K562 (cell line): ENCODE results near the gene SFRP5. TPM values are rescaled to one million over a fixed set of nuclear protein-coding genes. Genes with fewer than 3 reads are reported as not detected.

Experiments
- ATAC-seq: fragments of 200-7000 bp; cut with Tn5 transposase; 3 replicates; pipeline ENCODE4 v1.9.1; 2020; ENCODE audit warnings: moderate library complexity
- BruUV-seq: library from RNA; stranded (reverse); fragments of 400-500 nt; replicated peaks from 2 replicates; lab custom pipeline; 2021; lab: Mats Ljungman, UMichigan
- CTCF ChIA-PET: fragments of 300-600 bp; formaldehyde crosslinking; extraction: SDS; loops from one replicate; lab custom pipeline; 2021; ENCODE audit warnings: low intra/inter-chr PET ratio; lab: Yijun Ruan, JAX
- POLR2A ChIA-PET: fragments of 300-600, 350-650 bp; sonication (Branson Sonifier 250); formaldehyde crosslinking; extraction: SDS; loops from one replicate; lab custom pipeline; 2021; ENCODE audit warnings: antibody characterized with exemption, inconsistent platforms; lab: Yijun Ruan, JAX
- DNase-seq, 4 experiments: peaks; one replicate each; pipeline versions ENCODE4 v3.0.0 to v3.0.0-alpha.2; 2011 to 2018; ENCODE audit warnings: low spot score in 3 of 4, mixed read lengths in 3 of 4; ENCODE audit errors: extremely low read depth in 1 of 4
- FAIRE-seq: peaks from 2 replicates; lab custom pipeline; 2011; peaks lifted over from hg19 to GRCh38; lab: Jason Lieb, UNC
- H2AFZ ChIP-seq: 2 replicates; pipeline ENCODE4 v1.6.0; 2011; ENCODE audit warnings: low read depth, low read length, control low read depth, inconsistent platforms
- H3K27ac ChIP-seq: fragments of 200-600 bp; 3 replicates; pipeline ENCODE4 v1.8.0; 2011; ENCODE audit warnings: low read depth, mild to moderate bottlenecking, control low read depth, inconsistent platforms, low read length, moderate library complexity, mixed read lengths; ENCODE audit errors: extremely low read depth
- H3K27me3 ChIP-seq, 2 experiments: fragments of 300-600 bp in 1 of 2; 2 replicates in 1 of 2; 3 replicates in 1 of 2; pipeline versions ENCODE4 v1.6.0 to v1.8.0; 2011; ENCODE audit warnings: inconsistent platforms in 2 of 2, low read length in 2 of 2, mild to moderate bottlenecking in 1 of 2, mixed read lengths in 1 of 2, moderate library complexity in 1 of 2; ENCODE audit not compliant: control insufficient read depth in 2 of 2, insufficient read depth in 2 of 2
- H3K36me3 ChIP-seq: fragments of 300-600 bp; 3 replicates; pipeline ENCODE4 v1.8.0; 2011; ENCODE audit warnings: mild to moderate bottlenecking, low read length, inconsistent platforms; ENCODE audit not compliant: control insufficient read depth, insufficient read depth
- H3K4me1 ChIP-seq, 2 experiments: fragments of 200-600 bp in 1 of 2; replicated peaks in 1 of 2; 2 replicates in 1 of 2; 3 replicates in 1 of 2; pipeline versions ENCODE4 v1.5.1 to v1.8.0; 2011; ENCODE audit warnings: inconsistent platforms in 2 of 2, low read length in 2 of 2, mild to moderate bottlenecking in 1 of 2, mixed read lengths in 1 of 2, moderate library complexity in 1 of 2; ENCODE audit not compliant: control insufficient read depth in 2 of 2, insufficient read depth in 2 of 2
- H3K4me2 ChIP-seq: 2 replicates; pipeline ENCODE4 v1.6.1; 2011; ENCODE audit warnings: low read length, control low read depth, inconsistent platforms, mixed read lengths; ENCODE audit not compliant: insufficient read depth
- H3K4me3 ChIP-seq: fragments of 200-600 bp; sonication (generic), shearing (Covaris generic); 2 replicates; pipeline ENCODE4 v1.5.1; 2016; ENCODE audit warnings: control low read depth, inconsistent platforms
- H3K79me2 ChIP-seq: fragments of 200-600 bp; 3 replicates; pipeline ENCODE4 v1.8.0; 2011; ENCODE audit warnings: low read length, inconsistent platforms; ENCODE audit not compliant: control insufficient read depth, insufficient read depth
- H3K9ac ChIP-seq, 2 experiments: 2 replicates each; pipeline versions ENCODE4 v1.6.0 to v1.6.1; 2011; ENCODE audit warnings: low read depth in 2 of 2, low read length in 2 of 2, control low read depth in 1 of 2, inconsistent platforms in 1 of 2, mild to moderate bottlenecking in 1 of 2, mixed read lengths in 1 of 2; ENCODE audit not compliant: insufficient read depth in 1 of 2
- H3K9me1 ChIP-seq: one replicate; pipeline ENCODE4 v1.6.0; 2011; ENCODE audit warnings: inconsistent platforms, mild to moderate bottlenecking, low read length, moderate library complexity; ENCODE audit not compliant: control insufficient read depth, insufficient read depth
- H3K9me3 ChIP-seq: replicated peaks from 2 replicates; pipeline ENCODE4 v1.5.1; 2011; ENCODE audit warnings: low read depth, low read length, inconsistent platforms; ENCODE audit not compliant: control insufficient read depth, insufficient read depth
- H4K20me1 ChIP-seq: replicated peaks from 2 replicates; pipeline ENCODE4 v1.6.1; 2011; ENCODE audit warnings: low read length, inconsistent platforms, mixed read lengths; ENCODE audit not compliant: control insufficient read depth, insufficient read depth
- ARID1B ChIP-seq: fragments of 450-650 bp; IDR thresholded peaks from 2 replicates; pipeline ENCODE4 v1.6.1; 2016; ENCODE audit warnings: antibody characterized with exemption, mild to moderate bottlenecking, inconsistent platforms
- CTBP1 ChIP-seq: fragments of 450-650 bp; IDR thresholded peaks from 2 replicates; pipeline ENCODE4 v1.6.1; 2016; ENCODE audit warnings: borderline replicate concordance
- DPF2 ChIP-seq: fragments of 450-650 bp; IDR thresholded peaks from 2 replicates; pipeline ENCODE4 v1.6.1; 2016
- NUFIP1 ChIP-seq: fragments of 450-650 bp; IDR thresholded peaks from 2 replicates; pipeline ENCODE4 v1.6.1; 2018; ENCODE audit not compliant: partially characterized antibody
- SMARCA4 ChIP-seq: fragments of 450-650 bp; IDR thresholded peaks from 2 replicates; pipeline ENCODE4 v1.6.1; 2016
- SMARCE1 ChIP-seq: fragments of 450-650 bp; IDR thresholded peaks from 2 replicates; pipeline ENCODE4 v1.7.1; 2016; ENCODE audit warnings: mild to moderate bottlenecking
- SNRNP70 ChIP-seq: fragments of 200-400 bp; formaldehyde crosslinking; optimal IDR thresholded peaks from 2 replicates; pipeline ENCODE3; 2017; ENCODE audit warnings: low read depth, low read length
- STAT6 ChIP-seq: sonication (generic); formaldehyde crosslinking; IDR thresholded peaks from 2 replicates; pipeline ENCODE4 v1.8.1; 2023; ENCODE audit warnings: mild to moderate bottlenecking, missing genetic modification reagents
- THRA ChIP-seq: fragments of 450-650 bp; IDR thresholded peaks from 2 replicates; pipeline ENCODE4 v1.6.1; 2017; ENCODE audit warnings: mild to moderate bottlenecking, moderate library complexity
- ZSCAN32 ChIP-seq: fragments of 450-650 bp; formaldehyde crosslinking; IDR thresholded peaks from 2 replicates; pipeline ENCODE4 v1.4.0; 2020; ENCODE audit warnings: mild to moderate bottlenecking, moderate library complexity
- WGBS: fragments of 100-300 bp; shearing (Covaris generic); methylation state at CpG from one replicate; pipeline ENCODE4 v1.1.6; 2016; ENCODE audit warnings: low coverage, mixed read lengths; ENCODE audit not compliant: insufficient coverage; ENCODE audit errors: missing lambda C conversion rate; 5-methylcytosine and 5-hydroxymethylcytosine counted together
- in situ Hi-C: fragments of 300-500 bp; cut with MboI; formaldehyde crosslinking; loops from 4 replicates; pipeline ENCODE4 v1.15.0; 2018; ENCODE audit warnings: inconsistent platforms, mixed read lengths
- intact Hi-C: fragments of 100-400 bp; cut with micrococcal nuclease; formaldehyde crosslinking; loops from 2 replicates; pipeline ENCODE4 v1.14.2; 2022
- polyA plus RNA-seq, 8 experiments: library from polyadenylated mRNA; depleted of rRNA in 4 of 8; stranded (reverse) in 5 of 8; unstranded in 3 of 8; fragments of >200 nt; fragmentation: Nextera tagmentation in 2 of 8; fragmentation: Illumina TruSeq in 1 of 8; extraction: Ambion mirVana in 2 of 8; extraction: Trizol in 1 of 8; gene quantifications; 2 replicates each; pipeline versions ENCODE4 v1.2.1 to v1.2.3, GENCODE V29; 2011 to 2014; ENCODE audit warnings: inconsistent platforms in 1 of 8, missing spikeins in 1 of 8
- total RNA-seq, 7 experiments: library from RNA; depleted of rRNA in 6 of 7; stranded (reverse); fragments of >200 nt in 6 of 7; fragmentation: Illumina TruSeq in 2 of 7; extraction: Trizol in 2 of 7; gene quantifications; 2 replicates each; pipeline versions ENCODE4 v1.2.1 to v1.2.3, GENCODE V29; 2011 to 2021; ENCODE audit warnings: low replicate concordance in 1 of 7

SFRP5 gene
- total and polyA plus RNA-seq, 9 of the 15 experiments (the other 6 are each of a cell fraction or from before 2014, with no cell fraction given) = 0.07 to 0.29 (median 0.13) TPM; not detected in 3

- Histone ChIP-seq H3K9me3 (no peaks in the 10 kb centered on the region), H3K27me3 (no peaks in the 10 kb centered on the region), H4K20me1 (no peaks in the 10 kb centered on the region), H3K4me2 (peak overlapping the region; percentile 52), H3K9me1 (no peaks in the 10 kb centered on the region), H3K9ac (peak overlapping the region in 1 of 2 experiments; percentile 56; a peak in 1 of 4 replicates), H2AFZ (peak overlapping the region; percentile 62; the same call in 1 of the 2 replicates), H3K27ac (peak overlapping the region; percentile 46; the same call in 2 of the 3 replicates), H3K36me3 (no peaks in the 10 kb centered on the region), H3K4me3 (no peak overlapping the region), H3K4me1 (peaks cover 17 to 46% of the 10 kb centered on the region in 2 experiments; a peak in 4 of 5 replicates), H3K79me2 (no peaks in the 10 kb centered on the region; the same call in 2 of the 3 replicates)
- intact Hi-C loops (no loop called here), in situ Hi-C loops (no loop called here)
- peak in 1 of 4 experiments; percentile 26 for DNase-seq
- FAIRE-seq = peak; percentile 46
- POLR2A ChIA-PET = interaction anchor here (0.7 to 1.2 kb wide), 2 partner anchors 17 to 523 kb away, joined by 3 to 4 read pairs; no protein-coding TSS in a partner anchor
- 24% methylated on average over 6 of the region's 6 CpGs for WGBS
- peak; percentile 40; the same call in 2 of the 3 replicates for ATAC-seq
- CTCF ChIA-PET = no interaction called here
- no TSS peak for BruUV-seq
- TF ChIP-seq ZSCAN32 (no peak), DPF2 (peak; percentile 15; the same call in 1 of the 2 replicates), NUFIP1 (no peak), CTBP1 (peak; percentile 63; the same call in 1 of the 2 replicates), STAT6 (no peak), THRA (peak; percentile 68), SNRNP70 (no peak), ARID1B (0 out of 2 replicates have a peak, but pooled peaks have one; percentile 20), SMARCA4 (0 out of 2 replicates have a peak, but pooled peaks have one; percentile 19), SMARCE1 (peak; percentile 31; the same call in 1 of the 2 replicates)
Measured at GRCh38 chr10:97718178-97718577, 53.6 kb downstream of the SFRP5 start.
